IPS-11a (cell line): ENCODE data around the gene CACNA1B.

ENCODE experiments used
- H3K4me3 ChIP-seq: one replicate; pipeline ENCODE4 v1.5.1; 2013; ENCODE audit warnings: low read depth, low read length, control low read depth

The CACNA1B gene

DNA sequence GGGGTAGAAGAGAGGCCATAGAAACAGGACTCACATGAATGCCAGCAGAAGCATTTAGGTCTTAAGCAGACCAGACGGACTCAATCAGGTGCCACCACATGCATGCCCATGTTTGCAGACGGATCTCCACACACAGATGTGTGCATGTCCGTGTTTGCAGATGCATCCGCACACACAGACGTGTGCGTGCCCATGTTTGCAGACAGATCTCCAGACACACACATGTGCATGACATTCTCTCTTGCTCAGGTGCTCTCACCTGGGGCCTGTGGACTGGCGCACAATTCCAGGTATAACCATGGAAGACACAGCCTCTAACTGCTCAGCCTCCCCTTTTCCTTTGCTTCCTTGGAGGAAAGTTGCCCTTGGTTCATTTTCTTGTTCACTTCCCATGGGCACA is 148.3 kb downstream of the CACNA1B start:
- H3K4me3 ChIP-seq = no peak overlapping the region

DNA sequence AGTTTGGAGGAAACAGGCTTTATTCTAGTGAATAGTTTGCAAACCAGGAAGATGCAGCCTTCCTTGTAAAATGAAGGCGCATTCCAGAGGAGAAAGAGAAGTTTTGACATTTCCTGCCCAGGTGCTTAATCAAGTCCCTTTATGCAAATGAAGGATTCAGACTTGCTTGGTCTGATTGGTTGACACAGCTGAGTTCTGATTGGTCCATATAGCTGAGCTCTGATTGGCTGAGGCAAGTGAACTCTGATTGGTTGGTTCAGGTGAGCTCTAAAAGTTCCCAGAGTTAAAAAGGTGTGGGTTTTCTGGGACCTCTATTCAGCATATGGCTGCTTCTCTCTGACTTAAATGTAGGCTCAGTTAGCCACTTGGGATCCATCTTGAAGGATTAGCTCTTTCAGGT is 151.0 kb downstream of the CACNA1B start:
- no peak overlapping the region for H3K4me3 ChIP-seq

DNA sequence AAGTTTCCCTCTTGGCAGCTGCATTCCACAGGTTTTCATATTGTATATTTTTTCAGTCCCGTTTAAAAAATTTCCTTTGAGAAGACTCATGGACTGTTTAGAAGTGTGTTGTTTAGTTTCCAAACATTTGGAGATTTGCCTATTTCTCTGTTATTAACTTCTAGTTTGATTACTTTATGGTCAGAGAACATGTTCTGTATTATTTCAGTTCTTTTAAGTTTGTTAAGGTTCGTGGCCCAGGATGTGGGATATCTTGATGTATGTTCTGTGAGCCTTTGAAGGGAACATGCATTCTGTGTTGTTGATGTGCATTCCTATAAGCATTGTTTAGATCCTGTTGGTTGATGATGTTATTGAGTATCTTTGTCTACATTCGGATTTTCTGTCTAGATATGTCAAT is 153.6 kb downstream of the CACNA1B start:
- H3K4me3 ChIP-seq = no peak overlapping the region

DNA sequence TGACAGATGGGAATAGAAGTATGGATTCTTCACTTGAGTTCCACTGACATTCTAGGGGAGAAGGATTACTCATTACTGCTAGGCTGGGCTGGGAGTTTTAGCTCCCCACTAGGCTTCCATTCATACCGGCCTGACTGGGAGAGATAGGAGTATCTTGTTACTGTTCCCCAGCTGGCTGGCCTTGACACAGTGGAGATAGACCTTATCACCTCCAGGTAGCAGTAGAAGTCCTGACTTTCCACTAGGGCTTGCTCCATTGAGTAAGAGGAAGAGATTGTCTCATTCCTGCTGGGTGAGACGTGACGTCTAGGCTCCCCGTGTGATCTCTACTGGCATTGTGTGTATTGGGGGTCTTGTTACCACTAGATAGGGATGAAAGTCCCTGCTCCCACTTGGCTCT is 156.4 kb downstream of the CACNA1B start:
- no peak overlapping the region for H3K4me3 ChIP-seq

DNA sequence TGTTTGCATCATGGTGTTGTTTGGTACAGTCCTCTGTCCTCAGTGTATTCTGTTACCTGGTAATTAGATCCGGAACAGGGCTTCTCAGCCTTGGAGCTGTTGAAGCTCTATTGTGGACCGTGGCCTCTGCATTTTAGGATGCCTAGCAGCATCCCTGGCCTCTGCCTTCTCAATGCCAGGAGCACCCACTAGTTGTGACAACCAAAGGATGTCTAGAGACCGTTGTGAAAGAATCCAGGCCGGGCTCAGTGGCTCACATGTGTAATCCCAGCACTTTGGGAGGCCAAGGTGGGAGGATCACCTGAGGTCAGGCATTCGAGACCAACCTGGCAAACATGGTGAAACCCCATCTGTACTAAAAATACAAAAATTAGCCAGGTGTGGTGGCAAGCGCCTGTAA is 159.6 kb downstream of the CACNA1B start:
- H3K4me3 ChIP-seq = no peak overlapping the region

DNA sequence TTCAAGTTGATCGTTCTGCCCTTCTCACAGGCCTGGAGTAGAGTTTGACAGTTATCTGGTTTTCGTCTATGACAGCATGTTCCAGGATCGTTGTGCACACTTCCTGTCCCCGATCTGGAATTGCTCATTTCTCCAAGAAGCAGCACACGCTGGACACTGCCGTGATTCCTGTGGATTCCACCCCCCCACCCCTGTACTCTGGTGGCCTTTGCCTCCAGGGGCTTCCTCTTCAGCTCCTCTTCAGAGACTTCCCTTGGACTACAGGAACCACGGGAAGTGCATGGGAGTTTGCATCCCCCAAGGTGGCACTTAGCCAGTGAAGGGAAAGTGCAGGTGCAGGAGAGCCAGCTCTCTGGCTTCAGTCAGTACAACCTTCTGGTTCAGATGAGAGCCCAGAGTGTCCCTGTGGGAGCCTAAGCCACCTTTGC is 160.7 kb downstream of the CACNA1B start:
- no peak overlapping the region for H3K4me3 ChIP-seq

DNA sequence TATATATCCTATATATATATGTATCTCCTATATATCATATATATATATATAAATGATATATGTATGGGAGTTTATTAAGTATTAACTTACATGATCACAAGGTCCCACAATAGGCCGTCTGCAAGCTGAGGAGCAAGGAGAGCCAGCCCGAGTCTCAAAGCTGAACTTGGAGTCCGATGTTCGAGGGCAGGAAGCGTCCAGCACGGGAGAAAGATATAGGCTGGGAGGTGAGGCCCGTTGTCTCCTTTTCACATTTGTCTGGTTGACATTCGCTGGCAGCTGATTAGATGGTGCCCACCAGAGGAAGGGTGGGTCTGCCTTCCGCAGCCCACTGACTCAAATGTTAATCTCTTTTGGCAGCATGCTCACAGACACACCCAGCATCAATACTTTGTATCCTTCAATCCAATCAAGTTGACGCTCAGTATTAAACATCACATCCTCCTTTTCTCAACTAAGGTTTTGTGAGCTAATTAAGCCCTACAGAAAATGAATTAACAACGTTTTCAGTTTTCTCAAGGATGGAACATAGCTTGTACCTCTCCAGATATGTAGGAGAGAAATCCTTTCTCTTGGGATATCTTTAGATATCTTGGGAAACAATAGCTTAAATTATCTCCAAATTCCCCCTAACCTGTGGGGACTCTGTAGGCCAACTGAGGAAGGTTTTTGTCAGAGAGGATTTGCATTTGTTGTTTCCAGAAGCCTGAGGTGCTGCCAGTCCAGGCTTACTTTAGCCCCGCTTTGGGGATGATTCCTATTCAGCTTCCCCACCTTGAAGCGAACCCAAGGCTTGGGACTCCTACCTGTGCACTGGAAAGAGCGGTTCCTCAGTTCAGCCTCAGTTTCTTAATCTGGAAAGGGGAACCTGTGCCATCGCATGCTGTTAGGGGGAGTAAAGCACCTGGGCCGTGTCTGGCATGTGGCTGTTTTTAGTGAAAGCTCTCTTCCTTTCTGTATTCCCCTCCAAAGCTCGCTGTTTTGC is 163.2 kb downstream of the CACNA1B start:
- no peak overlapping the region for H3K4me3 ChIP-seq

DNA sequence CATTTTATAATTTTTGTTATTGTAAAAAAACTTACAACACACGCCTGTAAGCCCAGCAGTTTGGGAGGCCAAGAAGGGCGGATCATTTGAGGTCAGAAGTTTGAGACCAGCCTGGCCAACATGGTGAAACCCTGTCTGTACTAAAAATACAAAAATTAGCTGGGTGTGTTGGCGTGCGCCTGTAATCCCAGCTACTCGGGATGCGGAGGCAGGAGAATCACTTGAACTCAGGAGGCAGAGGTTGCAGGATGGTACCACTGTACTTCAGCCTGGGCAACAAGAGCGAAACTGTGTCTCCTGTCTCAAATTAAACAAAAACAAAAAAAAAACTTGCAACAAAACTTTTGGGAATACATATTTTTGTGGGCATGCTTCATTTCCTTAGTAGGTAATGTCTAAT is 164.6 kb downstream of the CACNA1B start:
- H3K4me3 ChIP-seq = no peak overlapping the region

DNA sequence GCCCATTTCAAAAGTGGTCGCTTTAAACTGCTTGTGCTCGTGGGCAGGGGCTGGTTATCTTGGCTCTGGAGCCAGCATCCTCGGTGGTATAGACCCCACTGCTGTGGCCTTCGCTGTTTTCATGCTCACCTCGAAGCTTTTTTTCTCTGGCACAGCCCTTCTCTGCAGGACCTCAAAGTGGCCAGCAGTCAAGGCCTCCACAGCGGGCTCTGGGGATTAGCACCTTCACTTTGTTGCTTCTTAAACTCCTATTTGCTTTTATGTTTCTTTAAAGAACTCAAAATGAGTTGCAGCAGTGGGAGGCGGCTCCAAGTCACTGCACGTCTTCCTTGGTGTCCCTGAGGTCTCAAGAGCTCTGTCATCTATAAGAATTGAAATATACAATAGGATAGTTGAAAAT is 165.1 kb downstream of the CACNA1B start:
- no peak overlapping the region for H3K4me3 ChIP-seq

DNA sequence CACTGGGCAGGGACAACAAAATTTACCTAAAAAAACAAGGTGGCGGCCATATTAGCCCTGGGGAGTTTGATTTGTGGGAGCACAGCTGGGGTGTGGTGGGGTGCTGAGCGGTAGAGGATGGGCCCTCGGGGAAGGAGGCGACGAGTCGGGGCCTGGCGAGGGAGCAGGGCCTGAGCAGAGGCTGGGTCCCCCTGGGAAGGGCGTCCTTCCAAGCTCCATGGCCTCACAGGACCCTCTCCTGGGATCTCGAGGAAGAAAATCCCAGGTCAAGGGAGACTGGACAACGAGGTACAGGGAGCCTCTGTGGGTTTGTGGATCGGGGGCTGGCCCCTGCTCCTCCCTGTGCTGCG is 165.5 kb downstream of the CACNA1B start:
- H3K4me3 ChIP-seq = no peak overlapping the region

DNA sequence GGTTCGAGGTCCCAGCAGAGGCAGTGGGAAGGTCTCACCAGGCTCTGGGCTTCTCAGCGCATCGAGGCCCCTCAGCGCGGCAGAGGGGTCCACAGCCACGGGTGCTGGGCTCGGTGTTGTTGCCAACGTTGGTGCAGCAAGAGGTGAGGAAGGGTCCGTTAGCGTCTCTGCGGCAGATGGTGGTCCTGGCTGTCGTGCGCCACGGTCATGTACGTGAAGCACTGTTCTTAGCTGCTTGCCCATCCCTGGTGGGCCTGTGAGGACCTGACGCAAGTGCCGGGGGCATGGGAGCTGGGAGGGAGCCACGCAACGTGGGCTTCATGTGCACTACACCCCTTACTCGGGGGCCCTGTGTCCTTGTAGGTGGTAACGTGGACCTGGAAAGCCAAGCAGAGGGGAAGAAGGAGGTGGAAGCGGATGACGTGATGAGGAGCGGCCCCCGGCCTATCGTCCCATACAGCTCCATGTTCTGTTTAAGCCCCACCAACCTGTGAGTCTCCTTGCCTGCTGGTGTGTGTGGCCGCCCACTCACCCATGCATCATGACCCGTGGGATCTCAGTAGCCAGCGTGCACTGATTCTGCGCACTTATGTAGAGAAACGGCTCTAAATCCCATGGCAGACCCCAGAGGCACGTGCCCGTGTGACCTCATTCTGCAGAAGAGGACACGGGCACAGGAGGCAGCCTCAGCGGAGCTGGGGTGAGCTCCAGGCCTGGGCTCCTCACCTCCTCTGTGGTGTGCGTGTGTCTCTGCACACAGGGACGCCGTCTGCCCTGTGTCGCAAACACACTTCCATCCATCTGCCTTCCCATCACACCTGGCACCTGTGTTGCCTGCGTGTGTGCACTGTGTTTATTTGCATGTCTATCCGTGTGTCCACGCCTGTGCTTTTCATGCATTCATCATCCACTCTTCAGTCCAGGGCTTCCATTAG is 166.1 kb downstream of the CACNA1B start:
- H3K4me3 ChIP-seq = no peak overlapping the region

DNA sequence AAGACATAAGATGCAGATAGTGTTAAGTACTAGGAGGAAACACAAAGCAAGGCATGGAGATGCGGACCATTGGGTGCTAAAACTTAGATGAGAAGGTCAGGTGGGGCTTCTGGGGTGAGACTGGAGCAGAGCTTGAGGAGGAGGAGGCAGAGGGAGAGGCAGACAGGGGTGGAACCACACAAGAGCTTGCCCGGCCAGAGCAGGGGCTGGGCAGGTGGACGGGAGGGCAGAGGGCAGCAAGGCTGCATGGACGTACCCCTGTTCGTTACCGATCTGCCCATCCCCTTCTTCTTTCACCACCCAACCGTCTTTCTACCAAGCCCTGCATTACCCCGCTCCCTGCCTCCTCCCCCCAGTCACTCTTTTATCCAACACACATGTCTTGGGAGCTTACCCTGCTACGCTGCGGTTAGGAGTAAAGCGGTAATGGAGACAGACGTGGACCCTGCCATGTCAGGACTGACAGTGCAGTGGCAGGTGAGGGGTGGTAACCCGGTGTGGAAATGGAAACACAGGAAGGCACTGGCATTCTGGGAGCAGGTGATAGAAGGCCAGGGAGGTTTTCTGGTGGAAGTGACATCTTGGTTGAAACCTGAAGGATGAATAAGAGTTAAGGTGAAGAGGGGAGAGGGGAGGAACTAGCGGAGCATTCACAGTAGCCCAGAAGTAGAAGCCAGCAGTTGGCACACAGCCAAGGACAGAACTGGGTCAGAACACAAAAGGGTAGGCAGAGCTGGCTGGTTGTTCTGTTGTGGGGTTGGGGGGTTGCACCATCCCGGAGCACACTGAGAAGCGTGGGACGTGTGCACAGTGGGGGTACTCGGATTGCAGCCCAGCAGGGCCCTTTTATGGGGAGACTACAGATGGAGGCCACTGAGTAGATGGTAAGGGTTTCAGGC is 167.2 kb downstream of the CACNA1B start:
- H3K4me3 ChIP-seq = no peak overlapping the region

DNA sequence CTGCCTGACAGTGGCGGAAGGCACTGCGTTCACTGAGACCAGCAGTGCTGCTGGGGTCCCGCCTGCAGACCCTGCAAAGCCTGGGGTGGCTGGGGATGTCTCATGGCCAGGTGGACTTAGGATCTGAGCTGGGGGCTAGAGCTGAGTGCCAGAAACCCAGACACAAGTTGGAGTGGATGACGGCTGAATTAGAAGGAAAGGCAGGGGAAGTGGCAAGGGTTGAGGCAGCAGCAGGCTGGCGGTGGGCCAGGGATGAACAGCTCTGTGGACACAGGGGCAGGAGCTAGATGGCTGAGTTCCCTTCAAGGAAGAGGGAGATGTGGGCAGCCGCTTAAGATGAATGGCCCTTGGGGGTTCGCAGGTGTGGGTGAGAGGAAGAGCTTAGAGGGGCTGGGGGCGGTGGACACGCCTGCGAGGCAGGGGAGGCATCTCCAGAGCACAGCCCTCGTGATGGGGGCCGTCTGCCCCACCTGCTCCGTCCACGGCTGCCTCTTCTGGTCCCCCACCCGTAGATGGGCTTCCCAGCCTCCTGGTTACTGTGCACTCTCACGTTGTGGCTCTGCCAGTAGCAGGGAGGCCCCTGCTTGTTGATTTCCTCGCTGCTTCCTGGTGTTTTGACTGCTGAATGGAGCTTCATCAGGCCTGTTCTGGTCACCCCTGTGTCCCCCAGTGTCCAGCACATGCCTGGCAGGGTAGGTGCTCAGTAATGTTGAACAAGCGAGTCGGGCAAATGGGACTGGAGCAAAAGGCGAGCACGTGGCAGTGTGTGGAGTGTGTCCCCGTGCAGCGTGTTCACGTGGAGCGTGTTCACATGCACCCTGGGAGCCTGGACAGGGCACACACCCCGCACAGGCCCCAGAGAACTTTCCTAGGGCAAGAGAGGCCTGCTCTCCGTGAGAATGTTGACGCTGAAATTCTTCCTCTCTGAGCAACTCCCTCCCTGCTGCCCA is 168.2 kb downstream of the CACNA1B start:
- no peak overlapping the region for H3K4me3 ChIP-seq

DNA sequence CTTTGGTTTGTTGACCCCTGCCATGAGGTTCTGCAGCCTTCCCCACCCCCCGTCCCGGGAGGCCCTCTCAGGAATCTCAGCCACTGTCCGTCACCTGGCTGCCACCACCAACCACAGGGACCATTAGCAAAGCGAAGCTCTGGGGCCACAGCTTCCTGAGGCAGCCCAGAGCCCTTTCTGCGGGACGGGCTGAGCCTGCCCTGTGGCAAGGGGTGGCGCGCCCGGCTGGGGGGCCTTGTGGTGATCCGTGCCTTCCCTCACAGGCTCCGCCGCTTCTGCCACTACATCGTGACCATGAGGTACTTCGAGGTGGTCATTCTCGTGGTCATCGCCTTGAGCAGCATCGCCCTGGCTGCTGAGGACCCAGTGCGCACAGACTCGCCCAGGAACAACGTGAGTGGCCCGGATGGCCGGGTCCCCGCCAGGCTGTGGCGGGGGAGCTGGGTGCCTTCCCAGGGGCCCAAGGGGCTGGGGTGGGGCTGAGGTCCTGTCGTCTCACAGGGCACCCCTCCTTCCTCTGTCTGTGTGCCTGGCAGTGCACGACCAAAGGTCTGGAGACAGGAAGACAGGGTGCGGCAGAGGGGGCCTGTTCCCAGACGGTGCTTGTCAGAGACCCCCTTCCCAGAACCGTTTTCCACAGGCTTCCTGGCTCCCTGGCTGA is 169.2 kb downstream of the CACNA1B start:
- no peak overlapping the region for H3K4me3 ChIP-seq

DNA sequence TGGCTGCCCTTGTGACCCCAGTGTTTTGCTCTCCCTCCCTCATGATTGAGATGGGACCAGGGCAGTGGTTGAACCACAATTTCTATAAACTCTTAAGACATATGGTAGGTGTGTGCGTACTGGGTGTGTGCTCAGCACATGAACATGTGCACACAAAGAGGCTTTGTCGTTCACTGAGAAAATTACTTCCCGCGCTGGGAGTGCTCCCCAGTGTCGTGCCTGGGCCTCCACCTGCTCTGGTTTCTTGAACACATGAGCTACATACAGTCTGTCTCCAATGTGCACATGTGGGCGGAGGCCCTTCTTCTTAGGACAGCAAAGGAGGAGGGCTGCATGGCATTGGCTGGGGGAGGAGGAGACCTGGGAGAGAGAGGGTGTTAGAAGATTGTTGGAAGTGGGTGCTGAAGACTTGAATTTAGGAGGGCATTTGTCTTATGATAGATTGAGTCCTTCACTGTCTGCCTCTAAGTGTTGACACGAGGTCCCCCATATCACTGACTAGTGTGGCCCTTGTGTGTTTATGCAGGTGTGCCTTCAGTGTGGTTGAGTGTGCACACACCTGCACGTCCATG is 170.0 kb downstream of the CACNA1B start:
- H3K4me3 ChIP-seq = no peak overlapping the region

DNA sequence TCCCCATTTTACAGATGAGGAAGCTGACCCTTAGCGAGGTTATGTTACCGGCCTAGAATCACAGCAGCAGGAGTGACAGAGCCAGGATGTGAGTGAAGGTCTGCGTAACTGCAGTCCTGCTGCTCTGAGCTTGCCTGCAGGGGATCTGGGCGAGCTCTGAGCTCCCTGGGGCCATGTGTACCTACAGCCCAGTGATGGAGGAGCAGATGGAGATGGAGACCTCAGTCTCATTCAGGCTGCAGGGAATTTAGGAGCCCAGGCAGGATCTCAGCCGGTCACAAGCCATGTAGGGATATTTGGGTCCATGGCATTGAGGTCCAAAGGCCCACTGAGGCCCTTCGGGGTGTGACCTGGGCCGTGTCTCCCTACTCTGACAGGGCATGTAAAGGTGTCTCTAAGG is 170.6 kb downstream of the CACNA1B start:
- no peak overlapping the region for H3K4me3 ChIP-seq

DNA sequence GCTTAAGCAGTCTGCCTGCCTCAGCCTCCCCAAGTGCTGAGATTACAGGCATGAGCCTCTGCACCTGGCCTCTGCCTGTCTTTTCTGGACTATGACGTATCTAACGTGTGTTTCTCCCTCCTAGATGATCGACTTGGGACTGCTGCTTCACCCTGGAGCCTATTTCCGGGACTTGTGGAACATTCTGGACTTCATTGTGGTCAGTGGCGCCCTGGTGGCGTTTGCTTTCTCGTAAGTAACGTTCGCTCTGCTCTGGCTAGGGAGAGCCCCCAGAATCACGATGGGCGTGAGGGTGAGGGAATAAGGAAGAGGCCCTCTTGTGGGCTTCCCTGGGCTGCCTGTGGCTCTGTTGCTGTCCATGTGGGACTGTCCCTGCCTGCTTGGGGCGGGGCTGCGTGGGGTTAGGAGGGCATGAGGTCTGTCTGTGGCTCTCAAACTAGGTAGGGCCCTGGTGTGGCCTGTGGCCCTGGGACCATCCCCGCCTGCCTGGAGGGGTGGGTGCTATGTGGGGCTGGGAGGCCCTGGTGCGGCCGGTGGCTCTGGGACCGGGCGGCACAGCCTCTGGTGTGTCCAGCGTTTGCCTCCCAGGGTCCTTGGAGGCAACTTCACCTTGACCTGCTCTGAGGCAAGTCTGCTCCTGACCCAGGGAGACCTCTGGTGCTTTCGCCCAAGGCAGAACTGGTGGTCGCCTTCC is 171.7 kb downstream of the CACNA1B start:
- no peak overlapping the region for H3K4me3 ChIP-seq

DNA sequence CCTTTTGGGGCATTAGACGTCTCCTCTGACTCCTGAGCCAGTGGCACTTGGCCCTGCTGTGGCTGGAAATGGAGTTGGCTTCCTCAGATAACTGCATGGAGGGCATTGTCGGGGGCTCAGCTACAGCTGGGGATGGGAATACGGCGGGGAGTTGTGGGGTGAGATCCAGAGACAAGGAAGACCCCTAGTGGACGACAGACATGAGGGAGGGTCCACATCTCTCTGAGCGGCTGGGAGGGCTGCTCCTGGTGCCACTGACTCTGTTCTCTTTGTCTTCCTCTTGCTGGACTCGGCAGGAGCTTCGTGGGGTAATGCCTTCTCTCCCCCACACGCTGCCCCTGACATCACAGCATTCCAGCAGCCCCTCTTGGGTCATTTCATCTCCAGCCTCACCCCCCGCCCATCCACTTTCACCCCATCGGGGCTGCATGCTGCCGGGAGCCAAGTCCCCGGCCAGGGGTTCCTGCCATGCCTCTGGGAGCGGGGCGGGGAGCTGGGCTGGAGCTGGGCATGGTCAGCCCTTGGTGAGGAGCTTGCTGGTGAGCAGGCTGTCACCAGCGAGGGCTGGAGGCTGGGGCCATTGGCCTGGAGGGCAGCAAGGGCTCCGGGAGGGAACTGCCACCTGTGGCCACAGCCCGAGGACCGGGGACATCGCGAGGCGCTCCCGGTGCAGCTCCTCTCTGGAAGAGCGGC is 172.3 kb downstream of the CACNA1B start:
- H3K4me3 ChIP-seq = no peak overlapping the region
